Prostate gland (tissue), 2 donors: Measurements from ENCODE around the gene PDLIM7. TPM values are rescaled to one million over a fixed set of nuclear protein-coding genes. Genes with fewer than 3 reads are reported as not detected.

ENCODE experiments used
- DNase-seq: peaks from one replicate; pipeline ENCODE4 v3.0.0-alpha.2; 2019; ENCODE audit warnings: low spot score
- H3K27ac ChIP-seq, 2 donors: fragments of 200-600 bp; sonication (generic); 2 replicates each; pipeline ENCODE4 v1.5.1; 2017 to 2019
- H3K27me3 ChIP-seq: fragments of 200-600 bp; sonication (generic); replicated peaks from 2 replicates; pipeline ENCODE4 v1.5.1; 2019; ENCODE audit not compliant: insufficient read depth
- H3K36me3 ChIP-seq, 2 donors: fragments of 200-600 bp; sonication (generic); 1 replicate in 1 of 2; 2 replicates in 1 of 2; pipeline versions ENCODE4 v1.5.1 to v1.8.1; 2017 to 2019
- H3K4me1 ChIP-seq: fragments of 200-600 bp; sonication (generic); replicated peaks from 2 replicates; pipeline ENCODE4 v1.5.1; 2019
- H3K4me3 ChIP-seq, 2 donors: fragments of 200-600 bp; sonication (generic); 2 replicates each; pipeline ENCODE4 v1.5.1; 2017 to 2019
- H3K9me3 ChIP-seq: fragments of 200-600 bp; sonication (generic); 2 replicates; pipeline ENCODE4 v1.5.1; 2017
- POLR2A ChIP-seq: fragments of 450-650 bp; IDR thresholded peaks from one replicate; pipeline ENCODE4 v1.6.1; 2016; ENCODE audit warnings: antibody characterized with exemption, mild to moderate bottlenecking
- POLR2AphosphoS5 ChIP-seq: sonication (generic); formaldehyde crosslinking; IDR thresholded peaks from one replicate; pipeline ENCODE4 v1.6.1; 2017; ENCODE audit warnings: antibody characterized with exemption
- WGBS: methylation state at CpG from one replicate; pipeline ENCODE4 v1.1.5; 2018; 5-methylcytosine and 5-hydroxymethylcytosine counted together
- intact Hi-C: fragments of 100-400 bp; cut with DNase I; formaldehyde crosslinking; loops from one replicate; pipeline ENCODE4 v1.14.2; 2022
- total RNA-seq, 2 donors: library from RNA; depleted of rRNA; stranded (reverse); fragments of >200 nt; gene quantifications; one replicate each; pipeline ENCODE4 v1.1.0, GENCODE V29; 2016
- TF ChIP-seq, protein P1 (sequence below), 4 experiments: fragments of 200-600 bp in 2 of 4; fragments of 450-650 bp in 2 of 4; sonication (generic) in 2 of 4; IDR thresholded peaks; 1 replicate in 3 of 4; 2 replicates in 1 of 4; pipeline ENCODE4 v1.5.1; 2016 to 2019; ENCODE audit warnings: antibody characterized with exemption in 4 of 4, mild to moderate bottlenecking in 2 of 4, moderate library complexity in 2 of 4

Gene PDLIM7
- total RNA-seq, 2 donors from 2014 or later = 155 to 235 TPM

DNA sequence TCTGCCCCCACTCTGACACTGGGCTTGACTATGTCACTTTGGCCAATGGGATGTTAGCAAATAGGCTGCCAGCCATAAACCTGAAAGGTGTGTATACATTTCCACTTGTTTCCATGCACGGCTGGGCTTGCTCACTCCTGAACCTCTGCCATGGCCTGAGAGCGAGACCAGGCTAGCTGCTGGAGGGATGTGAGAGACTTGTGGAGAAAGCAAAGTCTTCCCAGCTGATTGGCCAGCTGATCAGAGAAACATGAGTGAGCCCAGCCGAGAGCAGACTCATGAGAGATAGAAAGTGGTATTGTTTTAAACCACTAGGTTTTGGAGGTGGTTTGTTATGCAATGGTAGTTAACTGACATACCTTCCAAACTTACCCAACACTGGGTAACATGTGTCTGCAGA is 43.0 kb upstream of the PDLIM7 start:
- Histone ChIP-seq H3K27ac (peak overlapping the region; percentile 38 to 84), H3K9me3 (no peaks in the 10 kb centered on the region), H3K4me3 (no peak overlapping the region), H3K36me3 (no peaks in the 10 kb centered on the region), H3K27me3 (no peaks in the 10 kb centered on the region), H3K4me1 (peaks cover 24% of the 10 kb centered on the region)
- intact Hi-C loops = no loop called here
- TF ChIP-seq POLR2AphosphoS5 = peak; percentile 84
- TF ChIP-seq, protein P1, sequence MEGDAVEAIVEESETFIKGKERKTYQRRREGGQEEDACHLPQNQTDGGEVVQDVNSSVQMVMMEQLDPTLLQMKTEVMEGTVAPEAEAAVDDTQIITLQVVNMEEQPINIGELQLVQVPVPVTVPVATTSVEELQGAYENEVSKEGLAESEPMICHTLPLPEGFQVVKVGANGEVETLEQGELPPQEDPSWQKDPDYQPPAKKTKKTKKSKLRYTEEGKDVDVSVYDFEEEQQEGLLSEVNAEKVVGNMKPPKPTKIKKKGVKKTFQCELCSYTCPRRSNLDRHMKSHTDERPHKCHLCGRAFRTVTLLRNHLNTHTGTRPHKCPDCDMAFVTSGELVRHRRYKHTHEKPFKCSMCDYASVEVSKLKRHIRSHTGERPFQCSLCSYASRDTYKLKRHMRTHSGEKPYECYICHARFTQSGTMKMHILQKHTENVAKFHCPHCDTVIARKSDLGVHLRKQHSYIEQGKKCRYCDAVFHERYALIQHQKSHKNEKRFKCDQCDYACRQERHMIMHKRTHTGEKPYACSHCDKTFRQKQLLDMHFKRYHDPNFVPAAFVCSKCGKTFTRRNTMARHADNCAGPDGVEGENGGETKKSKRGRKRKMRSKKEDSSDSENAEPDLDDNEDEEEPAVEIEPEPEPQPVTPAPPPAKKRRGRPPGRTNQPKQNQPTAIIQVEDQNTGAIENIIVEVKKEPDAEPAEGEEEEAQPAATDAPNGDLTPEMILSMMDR (IDR thresholded peaks at IDR 0.05) = no peak
- DNase-seq = peak; percentile 82
- WGBS = 25% methylated on average over 3 of the region's 3 CpGs

- H3K4me1 ChIP-seq = peaks cover 24% of the 10 kb centered on the region
- TF ChIP-seq POLR2AphosphoS5 (no peak), POLR2A (no peak)
- TF ChIP-seq, protein P1 (IDR thresholded peaks at IDR 0.05) = no peak
- no peak overlapping the region for H3K4me3 ChIP-seq
- H3K9me3 ChIP-seq = no peaks in the 10 kb centered on the region
- H3K27ac ChIP-seq = peak overlapping the region; percentile 76 to 84
- WGBS = 78% methylated on average over 2 of the region's 2 CpGs
- H3K36me3 ChIP-seq = no peaks in the 10 kb centered on the region
- no peak for DNase-seq
- intact Hi-C loops = loop anchor here (5.0 kb wide), 1 partner anchor 53 kb away; the partner anchor contains the start of gene TMED9
- H3K27me3 ChIP-seq = no peaks in the 10 kb centered on the region
These were observed 42.0 kb upstream of the PDLIM7 start for GRCh38 chr5:177539411-177539810.

- H3K27me3 ChIP-seq = no peaks in the 10 kb centered on the region
- WGBS = 39% methylated on average over 10 of the region's 10 CpGs
- peak overlapping the region; percentile 76 to 84 for H3K27ac ChIP-seq
- no peaks in the 10 kb centered on the region for H3K9me3 ChIP-seq
- TF ChIP-seq, protein P1 (IDR thresholded peaks at IDR 0.05) = no peak
- no peak for TF ChIP-seq POLR2AphosphoS5
- no peak for TF ChIP-seq POLR2A
- no peaks in the 10 kb centered on the region for H3K36me3 ChIP-seq
- H3K4me1 ChIP-seq = peaks cover 24% of the 10 kb centered on the region
- no peak overlapping the region for H3K4me3 ChIP-seq
- intact Hi-C loops = loop anchor here (1.0 to 5.0 kb wide), 2 partner anchors 15 to 53 kb away; partner anchors contain the start of genes FAM193B and TMED9
- DNase-seq = no peak
These were observed 41.5 kb upstream of the PDLIM7 start for GRCh38 chr5:177538876-177539275.

DNA sequence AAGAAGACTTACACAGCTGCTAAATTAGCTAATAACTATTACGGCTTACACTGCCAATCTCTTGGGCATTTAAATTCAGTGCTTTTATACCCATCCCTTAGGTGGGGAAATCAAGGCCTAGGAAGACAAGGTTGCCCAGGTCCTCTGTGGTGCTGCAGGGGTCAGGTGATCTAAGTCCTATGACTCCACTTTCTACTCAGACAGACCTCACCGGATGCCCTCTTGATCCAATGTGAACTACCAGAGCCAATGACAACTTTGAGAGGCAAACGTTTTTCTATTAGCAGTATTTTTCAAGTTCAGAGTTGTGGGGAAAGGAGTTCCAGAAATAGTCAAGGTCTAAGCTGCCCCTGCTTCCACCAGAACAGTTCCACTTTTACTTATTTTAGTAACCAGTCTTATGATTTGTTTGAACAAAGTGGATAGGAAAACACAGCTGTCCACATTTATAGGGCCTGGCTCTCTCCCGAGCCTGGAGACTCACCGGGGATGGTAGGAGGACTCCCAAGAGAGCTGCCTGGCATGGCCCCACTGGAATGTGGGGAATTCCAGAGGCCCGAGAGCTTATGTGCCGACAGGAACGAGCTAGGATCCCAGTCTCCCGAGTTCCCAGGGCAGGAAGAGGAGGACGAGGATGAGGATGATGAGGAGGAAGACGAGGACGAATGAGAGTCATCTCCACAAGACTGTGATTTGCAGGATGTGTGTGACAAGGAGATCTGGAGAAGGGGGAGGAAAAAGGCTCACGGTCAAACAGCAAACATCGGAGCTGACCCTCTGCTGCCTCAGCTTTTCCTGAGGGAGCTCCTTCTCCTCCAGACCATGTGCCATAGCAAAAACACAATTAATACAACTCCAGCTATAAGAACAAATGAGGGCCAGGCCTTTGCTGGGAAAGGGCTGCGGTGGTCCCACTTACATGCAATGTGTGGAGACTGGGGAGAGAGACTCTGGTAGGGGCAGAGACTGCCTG is 40.3 kb upstream of the PDLIM7 start:
- peaks cover 0 to 3% of the 10 kb centered on the region in 2 donors for H3K36me3 ChIP-seq
- 14% methylated on average over 15 of the region's 15 CpGs for WGBS
- intact Hi-C loops = loop anchor here (1.0 to 5.0 kb wide), 2 partner anchors 17 to 55 kb away; partner anchors contain the start of genes FAM193B and TMED9
- peak; percentile 87 for DNase-seq
- H3K4me1 ChIP-seq = peaks cover 24% of the 10 kb centered on the region
- no peaks in the 10 kb centered on the region for H3K27me3 ChIP-seq
- no peaks in the 10 kb centered on the region for H3K9me3 ChIP-seq
- TF ChIP-seq, protein P1 (IDR thresholded peaks at IDR 0.05) = no peak
- peak; percentile 94 for TF ChIP-seq POLR2AphosphoS5
- no peak overlapping the region for H3K4me3 ChIP-seq
- peak overlapping the region; percentile 76 to 84 for H3K27ac ChIP-seq
